ENCODE data around the gene GPR39.

- TF ChIP-seq CTCF (IDR thresholded peaks at IDR 0.05) (no peak), EP300 (IDR thresholded peaks at IDR 0.05) (no peak), POLR2A (IDR thresholded peaks at IDR 0.05) (no peak)
Observed at GRCh38 chr2:132568656-132569055, 152.1 kb downstream of the GPR39 start.

Data from tibial nerve (tissue), 4 donors.